Measurements from ENCODE around the gene TJP2.

The TJP2 gene

DNA sequence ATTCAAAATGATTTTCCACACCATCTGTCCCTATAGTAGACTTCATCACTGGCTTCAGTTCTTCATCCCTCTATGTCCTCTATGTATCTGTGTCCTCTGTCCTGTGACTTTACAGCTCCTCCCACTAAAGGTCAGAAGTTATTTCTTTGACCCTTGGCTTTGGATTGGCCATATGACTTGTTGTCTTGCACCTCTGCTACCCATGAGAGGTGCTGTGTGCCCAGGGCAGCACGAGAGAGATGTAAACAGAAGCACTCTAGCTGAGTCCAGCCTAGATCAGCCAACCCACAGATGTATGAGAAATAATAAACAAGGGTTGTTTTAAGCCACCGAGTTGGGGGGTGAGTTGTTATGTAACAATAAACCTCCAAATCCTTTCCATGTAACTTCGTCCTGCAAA is 87.6 kb downstream of the TJP2 start:
- peaks cover 2% of the 10 kb centered on the region for H3K4me1 ChIP-seq (ENCODE audit: insufficient read depth, insufficient read length)
- no peak overlapping the region for H3K4me3 ChIP-seq (ENCODE audit: insufficient read length, low read depth)
- H3K27me3 ChIP-seq (ENCODE audit: insufficient read depth, insufficient read length): no peaks in the 10 kb centered on the region
- H3K36me3 ChIP-seq (ENCODE audit: insufficient read depth, insufficient read length, low read length): no peaks in the 10 kb centered on the region
- no peaks in the 10 kb centered on the region for H3K9me3 ChIP-seq (ENCODE audit: insufficient read depth, low read length)
- TF ChIP-seq SUZ12 (IDR thresholded peaks at IDR 0.05; ENCODE audit: extremely low read depth, insufficient read depth, insufficient read length): no peak
- no peak for TF ChIP-seq ZNF274 (IDR thresholded peaks at IDR 0.05; ENCODE audit: low read depth, low read length)
- H3K9ac ChIP-seq (ENCODE audit: insufficient read length, low read depth): no peak overlapping the region
- no peak for DNase-seq (ENCODE audit: low read depth, low spot score)

DNA sequence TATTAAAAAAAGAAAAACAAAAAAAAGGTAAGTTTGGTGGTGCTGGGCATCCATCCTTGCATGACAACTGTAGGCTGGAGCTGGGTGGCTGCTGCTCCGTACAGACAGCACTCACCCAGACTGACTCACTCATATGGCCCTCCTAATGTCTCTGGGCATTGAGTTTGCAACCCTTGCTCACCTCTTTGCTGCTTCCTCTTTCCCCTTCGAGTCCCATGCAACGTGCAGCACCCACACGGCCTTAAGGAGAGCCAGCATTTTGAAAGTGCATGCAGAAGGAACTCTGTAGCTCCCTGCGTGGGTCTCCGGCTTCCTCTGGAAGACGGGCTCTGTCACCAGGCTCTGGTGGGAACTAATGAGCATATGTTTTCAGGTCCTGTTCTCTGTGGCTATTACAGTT is 90.4 kb downstream of the TJP2 start:
- H3K9ac ChIP-seq (ENCODE audit: insufficient read length, low read depth): no peak overlapping the region
- H3K27me3 ChIP-seq (ENCODE audit: insufficient read depth, insufficient read length): no peaks in the 10 kb centered on the region
- no peak overlapping the region for H3K4me3 ChIP-seq (ENCODE audit: insufficient read length, low read depth)
- TF ChIP-seq ZNF274 (IDR thresholded peaks at IDR 0.05; ENCODE audit: low read depth, low read length) (no peak), YY1 (IDR thresholded peaks at IDR 0.05; ENCODE audit: insufficient read depth, insufficient read length) (no peak), SUZ12 (IDR thresholded peaks at IDR 0.05; ENCODE audit: extremely low read depth, insufficient read depth, insufficient read length) (no peak)
- H3K36me3 ChIP-seq (ENCODE audit: insufficient read depth, insufficient read length, low read length): no peaks in the 10 kb centered on the region
- no peak for DNase-seq (ENCODE audit: low read depth, low spot score)
- H3K4me1 ChIP-seq (ENCODE audit: insufficient read depth, insufficient read length): peaks cover 2% of the 10 kb centered on the region
- no peaks in the 10 kb centered on the region for H3K9me3 ChIP-seq (ENCODE audit: insufficient read depth, low read length)

DNA sequence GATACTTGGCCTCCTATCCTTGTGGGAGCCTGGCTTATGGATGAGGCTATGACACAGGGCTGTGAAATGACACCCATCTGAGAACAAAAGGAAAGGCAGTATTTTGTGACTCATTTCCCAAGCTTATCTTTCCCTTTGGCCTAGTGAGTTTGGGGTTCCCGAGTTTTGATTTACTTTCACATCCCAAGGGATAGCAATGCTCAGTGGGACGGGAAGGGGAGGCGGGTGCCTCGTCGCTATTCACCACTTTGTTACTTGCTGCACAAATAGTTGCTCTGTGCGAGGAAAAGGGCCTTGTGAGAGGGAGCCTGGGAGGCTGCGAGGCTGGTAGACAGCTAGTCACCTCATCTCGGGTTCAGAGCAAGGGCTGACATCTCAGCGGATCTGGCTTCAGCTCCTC is 91.8 kb downstream of the TJP2 start:
- Histone ChIP-seq H3K9me3 (ENCODE audit: insufficient read depth, low read length) (no peaks in the 10 kb centered on the region), H3K27me3 (ENCODE audit: insufficient read depth, insufficient read length) (no peaks in the 10 kb centered on the region), H3K4me1 (ENCODE audit: insufficient read depth, insufficient read length) (peaks cover 2% of the 10 kb centered on the region), H3K4me3 (ENCODE audit: insufficient read length, low read depth) (no peak overlapping the region), H3K36me3 (ENCODE audit: insufficient read depth, insufficient read length, low read length) (no peaks in the 10 kb centered on the region), H3K9ac (ENCODE audit: insufficient read length, low read depth) (no peak overlapping the region)
- no peak for DNase-seq (ENCODE audit: low read depth, low spot score)
- TF ChIP-seq ZNF274 (IDR thresholded peaks at IDR 0.05; ENCODE audit: low read depth, low read length) (no peak), YY1 (IDR thresholded peaks at IDR 0.05; ENCODE audit: insufficient read depth, insufficient read length) (no peak), SUZ12 (IDR thresholded peaks at IDR 0.05; ENCODE audit: extremely low read depth, insufficient read depth, insufficient read length) (no peak)

DNA sequence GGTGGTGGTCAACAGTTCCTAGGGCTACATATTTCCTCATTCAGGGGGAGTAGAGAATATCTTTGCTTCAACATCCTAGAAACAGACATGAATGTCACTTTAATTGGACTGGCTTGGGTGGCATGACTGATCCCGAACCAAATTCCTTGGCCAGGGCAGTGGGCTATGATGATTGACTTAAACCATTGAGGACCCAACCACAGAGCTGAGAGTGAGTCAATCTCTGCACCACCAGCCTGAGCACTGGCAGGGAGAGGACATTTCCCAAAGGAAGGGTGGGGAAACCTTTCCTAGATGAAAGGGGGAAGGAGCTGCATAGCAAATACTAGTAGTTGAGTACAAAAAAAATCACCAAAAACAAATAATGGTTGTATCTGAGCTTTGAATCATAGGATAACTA is 98.1 kb downstream of the TJP2 start:
- Histone ChIP-seq H3K9ac (ENCODE audit: insufficient read length, low read depth) (no peak overlapping the region), H3K9me3 (ENCODE audit: insufficient read depth, low read length) (no peaks in the 10 kb centered on the region; the same call in 1 of the 2 replicates), H3K4me1 (ENCODE audit: insufficient read depth, insufficient read length) (no peaks in the 10 kb centered on the region), H3K27me3 (ENCODE audit: insufficient read depth, insufficient read length) (no peaks in the 10 kb centered on the region), H3K4me3 (ENCODE audit: insufficient read length, low read depth) (no peak overlapping the region), H3K36me3 (ENCODE audit: insufficient read depth, insufficient read length, low read length) (no peaks in the 10 kb centered on the region)
- no peak for DNase-seq (ENCODE audit: low read depth, low spot score)
- TF ChIP-seq YY1 (IDR thresholded peaks at IDR 0.05; ENCODE audit: insufficient read depth, insufficient read length) (no peak), ZNF274 (IDR thresholded peaks at IDR 0.05; ENCODE audit: low read depth, low read length) (no peak), SUZ12 (IDR thresholded peaks at IDR 0.05; ENCODE audit: extremely low read depth, insufficient read depth, insufficient read length) (no peak)

DNA sequence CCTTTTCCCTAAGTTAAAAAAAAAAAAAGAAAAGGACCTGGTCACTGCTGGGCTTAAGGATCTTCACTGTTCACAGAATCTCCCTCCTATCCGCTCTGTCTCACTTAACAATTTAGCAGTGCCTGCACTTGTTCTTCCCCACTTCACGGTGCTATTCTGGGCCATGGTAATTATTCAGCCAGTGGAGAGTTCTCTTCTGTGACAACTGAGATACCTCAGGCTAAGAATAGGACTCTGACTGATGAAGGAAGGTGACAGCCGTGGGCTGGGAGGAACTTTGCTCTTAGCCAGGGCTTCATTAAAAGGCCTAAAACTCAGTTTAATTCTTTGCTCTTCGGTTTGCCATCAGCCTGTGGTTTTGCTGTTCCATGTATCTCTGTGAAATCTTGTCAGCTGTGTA is 99.1 kb downstream of the TJP2 start:
- no peaks in the 10 kb centered on the region; the same call in 1 of the 2 replicates for H3K9me3 ChIP-seq (ENCODE audit: insufficient read depth, low read length)
- DNase-seq (ENCODE audit: low read depth, low spot score): no peak
- TF ChIP-seq YY1 (IDR thresholded peaks at IDR 0.05; ENCODE audit: insufficient read depth, insufficient read length) (no peak), ZNF274 (IDR thresholded peaks at IDR 0.05; ENCODE audit: low read depth, low read length) (no peak), SUZ12 (IDR thresholded peaks at IDR 0.05; ENCODE audit: extremely low read depth, insufficient read depth, insufficient read length) (no peak)
- no peak overlapping the region for H3K9ac ChIP-seq (ENCODE audit: insufficient read length, low read depth)
- H3K4me3 ChIP-seq (ENCODE audit: insufficient read length, low read depth): no peak overlapping the region
- H3K27me3 ChIP-seq (ENCODE audit: insufficient read depth, insufficient read length): no peaks in the 10 kb centered on the region
- no peaks in the 10 kb centered on the region for H3K4me1 ChIP-seq (ENCODE audit: insufficient read depth, insufficient read length)
- no peaks in the 10 kb centered on the region for H3K36me3 ChIP-seq (ENCODE audit: insufficient read depth, insufficient read length, low read length)

DNA sequence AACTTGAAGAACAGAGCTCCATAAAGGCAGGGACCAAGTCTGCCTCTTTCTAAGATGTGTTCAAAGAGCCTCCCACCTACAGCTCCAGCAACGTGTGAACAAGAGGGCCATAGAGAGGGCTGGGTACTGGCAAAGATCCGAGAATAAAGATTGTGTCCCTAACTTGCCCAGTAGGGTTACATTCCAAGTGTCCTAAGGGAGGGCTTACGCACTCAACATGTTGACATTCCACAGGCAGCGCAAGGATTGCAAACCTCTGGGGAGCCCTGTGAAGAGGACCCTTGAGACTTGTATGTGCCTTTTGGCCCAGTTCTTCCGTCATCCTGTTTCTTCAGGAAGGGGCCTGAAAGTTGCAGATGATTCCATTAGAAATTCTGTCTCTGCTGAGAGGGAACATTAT is 102.7 kb downstream of the TJP2 start:
- TF ChIP-seq ZNF274 (IDR thresholded peaks at IDR 0.05; ENCODE audit: low read depth, low read length) (no peak), SUZ12 (IDR thresholded peaks at IDR 0.05; ENCODE audit: extremely low read depth, insufficient read depth, insufficient read length) (no peak), YY1 (IDR thresholded peaks at IDR 0.05; ENCODE audit: insufficient read depth, insufficient read length) (no peak)
- H3K36me3 ChIP-seq (ENCODE audit: insufficient read depth, insufficient read length, low read length): no peaks in the 10 kb centered on the region
- H3K4me1 ChIP-seq (ENCODE audit: insufficient read depth, insufficient read length): no peaks in the 10 kb centered on the region
- H3K4me3 ChIP-seq (ENCODE audit: insufficient read length, low read depth): no peak overlapping the region
- peaks cover 5% of the 10 kb centered on the region; the same call in 1 of the 2 replicates for H3K9me3 ChIP-seq (ENCODE audit: insufficient read depth, low read length)
- no peaks in the 10 kb centered on the region for H3K27me3 ChIP-seq (ENCODE audit: insufficient read depth, insufficient read length)
- no peak overlapping the region for H3K9ac ChIP-seq (ENCODE audit: insufficient read length, low read depth)
- no peak for DNase-seq (ENCODE audit: low read depth, low spot score)

DNA sequence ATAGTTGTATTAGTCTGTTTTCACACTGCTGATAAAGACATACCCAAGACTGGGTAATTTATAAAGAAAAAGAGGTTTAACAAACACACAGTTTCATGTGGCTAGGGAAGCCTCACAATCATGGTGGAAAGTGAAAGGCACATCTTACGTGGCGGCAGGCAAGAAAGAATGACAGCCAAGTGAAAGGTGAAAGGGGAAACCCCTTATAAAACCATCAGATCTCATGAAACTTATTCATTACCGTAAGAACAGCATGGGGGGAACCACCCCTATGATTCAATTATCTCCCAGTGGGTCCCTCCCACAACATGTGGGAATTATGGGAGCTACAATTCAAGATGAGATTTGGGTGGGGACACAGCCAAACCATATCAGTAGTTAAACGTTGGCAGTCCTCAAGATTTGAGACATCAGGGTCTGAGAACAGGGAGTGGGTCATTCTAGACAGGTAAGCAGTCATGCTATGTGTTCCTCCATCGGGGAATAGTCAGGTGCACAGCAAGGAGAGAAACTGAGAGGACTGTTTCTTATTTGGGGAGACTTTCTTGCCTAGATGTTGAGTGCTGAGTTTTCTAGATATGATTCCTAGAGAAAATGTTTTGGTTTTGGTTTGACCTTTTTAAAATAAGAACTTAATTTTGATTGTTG is 105.1 kb downstream of the TJP2 start:
- no peaks in the 10 kb centered on the region for H3K4me1 ChIP-seq (ENCODE audit: insufficient read depth, insufficient read length)
- TF ChIP-seq SUZ12 (IDR thresholded peaks at IDR 0.05; ENCODE audit: extremely low read depth, insufficient read depth, insufficient read length) (no peak), ZNF274 (IDR thresholded peaks at IDR 0.05; ENCODE audit: low read depth, low read length) (no peak), YY1 (IDR thresholded peaks at IDR 0.05; ENCODE audit: insufficient read depth, insufficient read length) (no peak)
- H3K36me3 ChIP-seq (ENCODE audit: insufficient read depth, insufficient read length, low read length): no peaks in the 10 kb centered on the region
- H3K4me3 ChIP-seq (ENCODE audit: insufficient read length, low read depth): no peak overlapping the region
- DNase-seq (ENCODE audit: low read depth, low spot score): no peak
- H3K9ac ChIP-seq (ENCODE audit: insufficient read length, low read depth): no peak overlapping the region
- H3K9me3 ChIP-seq (ENCODE audit: insufficient read depth, low read length): peaks cover 5% of the 10 kb centered on the region; the same call in 1 of the 2 replicates
- no peaks in the 10 kb centered on the region for H3K27me3 ChIP-seq (ENCODE audit: insufficient read depth, insufficient read length)

All from NT2/D1 (cell line).